HG03135 (cell line): Measurements from ENCODE around the gene RBP2.

ENCODE experiments used
- ATAC-seq: cut with Tn5 transposase; IDR thresholded peaks from one replicate; pipeline ENCODE4 v1.9.1; 2021; ENCODE audit warnings: mild to moderate bottlenecking, moderate library complexity; ENCODE audit not compliant: unreplicated experiment

Gene RBP2

DNA sequence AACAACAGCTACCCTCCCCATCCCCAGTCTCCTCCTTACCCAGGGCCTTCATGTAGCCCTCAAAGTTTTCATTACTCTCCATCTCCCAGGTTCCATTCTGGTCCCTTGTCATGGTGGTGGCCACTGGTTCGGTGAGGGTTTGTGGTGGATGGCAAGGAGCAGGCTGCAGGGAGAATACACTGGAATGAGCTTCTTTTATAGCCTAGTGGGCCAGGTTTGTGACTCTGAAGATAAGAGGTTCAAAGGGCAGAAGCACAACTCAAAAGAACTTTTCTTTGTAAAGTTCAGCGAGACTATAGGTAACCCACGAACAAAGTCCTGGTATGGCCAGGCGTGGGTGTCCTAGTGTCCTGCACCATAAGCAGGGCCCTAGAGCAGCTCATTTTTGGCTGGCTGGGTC is at the start of gene RBP2:
TSS of gene RBP2 (minus strand) at position 169 of the 400 bp plus-strand sequence. CDS start at position 112, 57 bp downstream.
- no peak for ATAC-seq

GRCh38 chr3:139524841-139525636 is 48.7 kb upstream of the RBP2 start:
- no peak for ATAC-seq

- no peak for ATAC-seq
These were observed 47.4 kb upstream of the RBP2 start for GRCh38 chr3:139523718-139524117.

DNA sequence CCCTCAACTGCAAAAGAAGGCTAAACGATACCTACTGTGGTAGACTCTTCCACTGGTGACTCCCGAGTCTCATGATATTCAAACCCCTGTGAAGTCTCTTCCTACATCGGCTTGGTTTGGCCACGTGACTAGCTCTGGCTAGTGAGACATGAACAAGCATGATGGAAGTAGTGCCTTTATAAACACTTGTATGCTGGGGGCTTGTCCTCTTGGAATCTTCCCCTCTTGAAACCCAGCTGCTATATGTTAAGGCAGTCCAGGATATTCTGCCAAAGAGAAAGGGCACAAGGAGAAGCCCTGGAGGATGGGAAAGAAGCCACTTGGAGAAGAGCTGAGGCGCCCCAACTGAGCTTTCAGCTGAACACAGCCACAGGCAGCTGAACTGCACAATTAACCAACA is 46.9 kb upstream of the RBP2 start:
- no peak for ATAC-seq

- no peak for ATAC-seq
These were observed 46.1 kb upstream of the RBP2 start for GRCh38 chr3:139522421-139522820.

- no peak for ATAC-seq
These were observed 45.5 kb upstream of the RBP2 start for GRCh38 chr3:139521816-139522215.

- no peak for ATAC-seq
These were observed 44.8 kb upstream of the RBP2 start for GRCh38 chr3:139521144-139521543.

- no peak for ATAC-seq
These were observed 43.9 kb upstream of the RBP2 start for GRCh38 chr3:139519998-139520737.

DNA sequence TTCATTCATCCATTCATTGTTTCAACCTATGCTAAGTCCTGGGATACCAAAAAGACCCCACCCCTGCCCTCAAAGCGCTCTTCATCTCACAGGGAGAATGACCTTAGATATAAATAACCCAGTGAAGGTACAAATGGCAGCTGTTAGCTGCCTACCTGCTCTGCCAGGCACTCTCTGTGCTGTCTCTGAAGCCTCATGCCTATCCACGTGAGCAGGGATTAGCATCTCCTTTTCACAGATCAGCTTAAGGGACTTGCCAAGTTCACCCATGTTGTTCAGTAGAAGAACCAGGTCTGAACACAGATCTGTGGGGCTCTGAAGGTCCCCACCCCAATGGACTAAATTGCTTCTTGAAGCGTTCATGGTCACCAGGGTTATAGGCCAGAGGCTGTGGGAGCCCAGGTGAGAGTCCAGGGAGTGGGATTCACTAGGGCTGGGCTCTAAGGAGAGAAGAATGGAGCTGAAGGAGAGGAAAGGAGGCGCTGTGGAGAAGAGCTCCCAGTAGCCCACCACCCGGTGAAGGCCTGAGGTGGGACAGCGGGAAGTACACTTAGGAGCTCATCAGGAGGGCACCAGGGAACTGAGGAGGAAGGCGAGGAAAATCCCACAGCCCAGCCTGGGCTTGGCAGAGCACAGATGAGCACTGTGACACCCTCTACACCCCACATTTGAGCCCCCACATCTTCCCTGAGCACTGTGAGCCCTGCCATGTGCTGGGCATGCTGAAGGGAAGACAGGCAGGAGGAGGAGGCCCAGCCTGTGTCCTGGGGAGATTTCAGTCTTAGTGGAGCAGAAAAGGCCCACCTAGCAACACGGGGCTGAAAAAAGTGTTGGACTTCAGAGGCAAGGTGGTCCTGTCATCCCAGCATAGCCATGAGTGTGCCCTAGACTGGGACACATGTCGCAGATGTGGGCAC is 42.9 kb upstream of the RBP2 start:
- no peak for ATAC-seq

DNA sequence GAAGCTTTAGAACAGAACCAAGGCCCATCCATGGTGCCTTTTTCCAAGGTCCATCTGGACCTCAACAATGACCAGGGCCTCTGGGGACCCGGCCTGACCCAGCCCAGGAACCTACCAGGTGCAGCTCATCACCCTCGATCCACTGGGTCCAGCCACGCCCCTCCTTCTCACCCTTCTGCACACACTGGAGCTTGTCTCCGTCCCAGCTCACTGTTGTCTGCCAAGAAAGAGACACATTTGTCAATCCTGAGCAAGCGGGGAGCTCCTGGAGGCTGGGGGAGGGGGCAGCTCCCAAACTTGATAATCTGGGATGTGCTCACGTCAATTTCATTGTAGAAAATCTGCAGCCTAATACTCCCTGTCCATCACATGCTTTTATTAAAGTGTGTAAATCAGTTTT is 42.0 kb upstream of the RBP2 start:
- ATAC-seq: no peak

GRCh38 chr3:139517321-139518065 is 41.2 kb upstream of the RBP2 start:
- ATAC-seq: no peak

DNA sequence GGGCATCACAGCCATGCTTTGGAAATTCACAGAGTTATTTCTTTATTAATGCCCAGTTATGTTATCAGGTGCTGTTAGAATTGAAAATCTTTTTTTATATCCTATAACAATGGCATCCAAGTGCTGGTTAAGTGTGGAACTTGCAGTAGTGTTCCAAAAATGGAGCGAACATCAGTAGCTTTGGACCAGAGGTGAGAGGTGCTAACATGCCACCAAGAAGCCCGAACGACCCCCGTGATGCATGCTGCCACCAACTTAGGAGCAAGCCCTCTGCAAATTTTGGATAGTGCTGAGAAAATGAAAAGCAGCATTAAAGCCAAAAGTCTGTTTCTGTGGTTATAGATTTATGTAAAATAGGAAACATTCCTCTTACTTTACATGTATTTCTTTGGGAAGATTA is 38.4 kb upstream of the RBP2 start:
- no peak for ATAC-seq

DNA sequence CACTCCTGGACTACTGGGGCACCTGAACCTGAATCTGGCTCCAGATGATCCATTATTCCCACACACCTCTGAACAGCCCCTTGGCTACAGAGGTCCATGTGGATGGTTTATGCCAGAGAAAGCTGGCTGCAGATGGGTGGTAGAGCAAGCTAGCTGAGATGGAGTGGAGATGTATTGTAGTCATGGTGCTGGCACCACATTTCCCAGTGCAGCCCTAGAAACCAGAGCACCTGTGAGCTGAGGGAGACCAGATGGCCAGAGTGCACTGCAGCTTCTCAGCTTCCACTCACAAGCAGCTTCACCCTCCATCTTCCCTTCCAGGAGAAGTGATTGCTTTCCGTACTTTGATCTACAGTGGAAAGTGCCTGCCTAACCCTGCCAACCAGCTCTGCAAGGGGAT is 33.3 kb upstream of the RBP2 start:
- no peak for ATAC-seq

DNA sequence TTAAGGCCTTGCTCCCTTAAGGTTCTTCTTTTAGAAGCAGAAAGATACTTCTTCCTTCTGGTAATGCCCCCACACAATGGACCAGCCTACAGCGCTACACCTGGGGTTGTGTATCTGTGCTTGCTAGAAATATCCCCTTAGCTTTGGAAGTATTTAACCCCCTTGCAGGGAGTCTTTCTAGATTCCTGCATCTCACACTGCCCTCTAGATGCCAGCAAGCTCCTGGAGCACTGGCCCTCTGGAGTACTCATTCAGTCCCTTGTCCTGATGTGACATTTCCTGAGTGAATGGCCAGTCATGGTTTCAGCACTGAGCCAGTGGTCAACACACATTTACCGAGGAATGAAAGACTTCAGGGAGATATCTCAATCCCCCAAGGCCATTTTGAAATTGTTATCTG is 30.4 kb upstream of the RBP2 start:
- ATAC-seq: no peak

GRCh38 chr3:139505829-139506386 is 29.6 kb upstream of the RBP2 start:
- ATAC-seq: no peak

- ATAC-seq: no peak
These were observed 23.2 kb upstream of the RBP2 start for GRCh38 chr3:139499536-139499935.

DNA sequence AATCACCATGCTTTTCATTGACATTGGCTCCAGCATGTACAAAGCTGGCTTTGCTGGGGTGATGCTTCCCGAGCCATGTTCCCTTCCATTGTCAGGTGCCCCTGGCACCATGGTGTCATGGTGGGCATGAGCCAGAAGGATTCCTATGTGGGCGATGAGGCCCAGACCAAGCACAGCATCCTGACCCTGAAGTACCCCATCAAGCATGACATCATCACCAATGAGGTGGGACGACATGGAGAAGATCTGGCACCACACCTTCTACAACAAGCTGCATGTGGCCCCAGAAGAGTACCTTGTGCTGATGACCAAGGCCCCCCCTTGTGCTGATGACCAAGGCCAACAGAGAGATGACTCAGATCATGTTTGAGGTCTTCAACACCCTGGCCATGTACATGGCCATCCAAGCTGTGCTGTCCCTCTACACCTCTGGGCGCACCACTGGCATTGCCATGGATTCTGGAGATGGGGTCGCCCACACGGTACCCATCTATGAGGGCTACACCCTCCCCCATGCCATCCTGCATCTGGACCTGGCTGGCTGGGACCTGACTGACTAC is 17.6 kb upstream of the RBP2 start:
- ATAC-seq: no peak

DNA sequence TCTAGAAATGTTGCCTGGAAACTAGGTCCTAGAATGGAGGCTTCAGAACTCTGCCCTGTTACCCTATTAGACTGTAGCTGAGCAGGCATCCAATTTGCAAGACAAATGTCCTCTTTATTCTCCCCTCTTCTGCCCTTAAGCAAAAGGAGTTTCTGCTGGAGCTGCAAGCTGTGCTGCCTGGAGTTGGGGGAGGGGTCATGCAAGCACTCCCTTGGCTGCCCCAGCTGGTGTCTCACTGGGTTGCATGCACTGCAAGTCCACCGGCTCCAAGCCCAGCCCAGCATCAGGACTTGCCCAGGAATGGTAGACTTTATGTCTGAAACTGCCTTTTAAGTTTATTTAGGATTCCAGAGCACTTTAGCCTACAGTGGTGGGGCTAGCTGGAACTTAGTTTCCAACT is 15.7 kb upstream of the RBP2 start:
- ATAC-seq: no peak

DNA sequence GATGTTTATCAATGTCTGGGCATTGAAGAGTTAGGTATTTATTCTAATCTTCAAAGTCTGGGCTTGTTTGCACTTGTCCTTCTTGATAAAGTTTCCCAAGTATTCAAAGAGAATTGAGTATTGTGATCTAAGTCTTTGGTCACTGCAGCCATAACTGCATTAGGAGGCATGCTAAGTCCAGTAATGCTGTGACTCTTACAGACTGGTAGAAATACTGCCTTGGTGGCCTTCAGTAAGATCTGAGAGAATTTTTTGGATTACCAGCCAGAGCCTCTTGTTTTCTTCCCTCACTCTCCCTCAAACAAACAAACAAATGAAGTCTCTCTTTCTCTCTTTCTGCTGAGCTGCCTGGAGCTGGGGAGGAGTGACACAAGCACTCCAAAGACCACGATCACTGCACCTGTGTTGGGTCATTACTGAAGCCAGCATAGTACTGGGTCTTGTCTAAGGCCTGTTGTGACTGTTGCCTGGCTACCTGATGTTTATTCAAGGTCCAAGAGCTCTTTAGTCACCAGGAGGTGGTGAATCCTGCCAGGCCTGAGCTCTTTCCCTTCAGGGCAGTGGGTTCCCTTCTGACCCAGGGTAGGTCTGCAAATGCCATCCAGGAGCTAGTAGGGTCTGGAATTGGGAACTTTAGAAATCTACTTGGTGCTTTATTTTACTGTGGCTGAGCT is 14.8 kb upstream of the RBP2 start:
- ATAC-seq: no peak
